ENCODE results near the gene KRT12. TPM values are rescaled to one million over a fixed set of nuclear protein-coding genes. Genes with fewer than 3 reads are reported as not detected.

KRT12 gene
- total RNA-seq, 1 donor, result not detected

DNA sequence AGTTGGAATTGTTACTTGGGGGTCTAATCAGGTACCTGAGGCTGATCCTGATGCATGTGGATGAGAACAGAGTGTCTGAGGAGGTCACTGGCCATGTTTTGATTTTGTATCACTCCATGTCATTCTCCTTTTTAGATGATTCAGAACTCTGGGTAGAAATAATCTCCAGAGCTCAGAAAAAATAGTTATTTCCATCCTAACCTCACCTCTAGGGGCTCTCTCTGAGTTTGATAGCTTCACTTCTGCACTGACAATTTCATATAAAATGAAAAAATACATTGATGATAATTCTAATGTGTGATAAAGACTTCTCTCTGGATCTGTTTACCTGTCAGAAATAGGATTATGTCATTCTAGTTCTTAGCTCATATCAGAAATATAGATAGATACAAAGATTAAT is 6.2 kb upstream of the KRT12 start:
- no peak for DNase-seq (ENCODE audit: low read depth)
- H3K4me3 ChIP-seq (ENCODE audit: low read depth, low read length), result no peak overlapping the region
- TF ChIP-seq, protein P1, sequence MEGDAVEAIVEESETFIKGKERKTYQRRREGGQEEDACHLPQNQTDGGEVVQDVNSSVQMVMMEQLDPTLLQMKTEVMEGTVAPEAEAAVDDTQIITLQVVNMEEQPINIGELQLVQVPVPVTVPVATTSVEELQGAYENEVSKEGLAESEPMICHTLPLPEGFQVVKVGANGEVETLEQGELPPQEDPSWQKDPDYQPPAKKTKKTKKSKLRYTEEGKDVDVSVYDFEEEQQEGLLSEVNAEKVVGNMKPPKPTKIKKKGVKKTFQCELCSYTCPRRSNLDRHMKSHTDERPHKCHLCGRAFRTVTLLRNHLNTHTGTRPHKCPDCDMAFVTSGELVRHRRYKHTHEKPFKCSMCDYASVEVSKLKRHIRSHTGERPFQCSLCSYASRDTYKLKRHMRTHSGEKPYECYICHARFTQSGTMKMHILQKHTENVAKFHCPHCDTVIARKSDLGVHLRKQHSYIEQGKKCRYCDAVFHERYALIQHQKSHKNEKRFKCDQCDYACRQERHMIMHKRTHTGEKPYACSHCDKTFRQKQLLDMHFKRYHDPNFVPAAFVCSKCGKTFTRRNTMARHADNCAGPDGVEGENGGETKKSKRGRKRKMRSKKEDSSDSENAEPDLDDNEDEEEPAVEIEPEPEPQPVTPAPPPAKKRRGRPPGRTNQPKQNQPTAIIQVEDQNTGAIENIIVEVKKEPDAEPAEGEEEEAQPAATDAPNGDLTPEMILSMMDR (IDR thresholded peaks at IDR 0.05; ENCODE audit: insufficient read depth, low read length), result peak; percentile 13

DNA sequence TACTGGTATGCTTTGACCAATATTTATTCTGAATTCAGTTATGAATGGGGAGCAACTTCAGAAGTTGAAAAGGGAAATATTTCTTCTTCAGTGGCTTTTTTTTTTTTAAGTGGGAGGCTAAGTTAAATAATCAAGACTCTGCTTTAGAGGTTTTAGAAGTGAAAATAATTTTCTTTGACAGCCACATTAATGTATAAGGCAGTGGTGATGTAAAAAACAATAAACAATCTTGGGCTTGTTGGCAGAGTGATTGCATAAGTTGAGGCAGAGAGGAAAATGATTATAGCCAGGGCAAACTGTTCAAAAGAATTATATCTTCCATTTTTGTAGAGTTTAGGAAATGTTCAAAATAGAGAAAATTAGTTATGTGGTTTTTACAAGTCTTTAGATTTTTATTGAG is 5.4 kb upstream of the KRT12 start:
- TF ChIP-seq, protein P1 (IDR thresholded peaks at IDR 0.05; ENCODE audit: insufficient read depth, low read length), result no peak
- no peak for DNase-seq (ENCODE audit: low read depth)
- H3K4me3 ChIP-seq (ENCODE audit: low read depth, low read length), result no peak overlapping the region

DNA sequence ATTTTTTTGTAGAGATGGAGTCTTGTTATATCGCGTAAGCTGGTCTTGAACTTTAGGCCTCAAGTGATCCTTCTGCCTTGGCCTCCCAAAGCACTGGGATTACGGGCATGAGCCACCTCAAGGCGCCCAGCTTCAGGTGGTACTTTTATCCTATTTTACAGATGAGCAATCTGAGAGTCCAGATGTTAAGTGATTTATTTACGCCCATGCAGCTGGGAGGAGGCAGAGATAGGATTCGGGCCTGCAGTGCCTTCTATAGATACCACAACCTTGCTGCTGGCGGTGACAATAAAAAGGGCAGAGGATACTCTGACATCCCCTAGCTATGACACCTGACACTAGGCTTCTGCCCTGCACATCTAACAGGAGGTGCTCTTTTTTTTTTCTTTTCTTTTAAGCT is 4.3 kb upstream of the KRT12 start:
- DNase-seq (ENCODE audit: low read depth), result no peak
- H3K4me3 ChIP-seq (ENCODE audit: low read depth, low read length), result no peak overlapping the region
- TF ChIP-seq, protein P1 (IDR thresholded peaks at IDR 0.05; ENCODE audit: insufficient read depth, low read length), result no peak

DNA sequence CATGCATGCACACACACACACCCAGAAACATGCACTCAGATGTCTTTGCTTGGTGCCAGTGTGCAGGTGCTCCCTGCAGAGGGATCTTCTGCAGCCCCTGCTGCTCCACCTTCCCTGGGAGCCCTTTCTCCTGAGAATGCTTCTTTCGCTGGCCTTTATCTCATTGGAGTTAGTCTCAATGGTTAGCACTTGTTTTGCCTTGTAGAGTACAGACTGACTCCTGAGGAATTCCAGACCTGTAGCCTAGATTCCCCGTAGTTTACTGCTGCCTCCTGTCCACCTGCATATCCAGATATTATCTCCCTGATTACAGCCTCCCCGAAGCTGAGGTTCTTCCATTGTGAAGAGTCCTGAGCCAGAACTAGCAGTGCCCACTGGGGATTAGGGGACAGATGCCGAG is 3.1 kb upstream of the KRT12 start:
- TF ChIP-seq, protein P1 (IDR thresholded peaks at IDR 0.05; ENCODE audit: insufficient read depth, low read length), result no peak
- H3K4me3 ChIP-seq (ENCODE audit: low read depth, low read length), result no peak overlapping the region
- DNase-seq (ENCODE audit: low read depth), result no peak

DNA sequence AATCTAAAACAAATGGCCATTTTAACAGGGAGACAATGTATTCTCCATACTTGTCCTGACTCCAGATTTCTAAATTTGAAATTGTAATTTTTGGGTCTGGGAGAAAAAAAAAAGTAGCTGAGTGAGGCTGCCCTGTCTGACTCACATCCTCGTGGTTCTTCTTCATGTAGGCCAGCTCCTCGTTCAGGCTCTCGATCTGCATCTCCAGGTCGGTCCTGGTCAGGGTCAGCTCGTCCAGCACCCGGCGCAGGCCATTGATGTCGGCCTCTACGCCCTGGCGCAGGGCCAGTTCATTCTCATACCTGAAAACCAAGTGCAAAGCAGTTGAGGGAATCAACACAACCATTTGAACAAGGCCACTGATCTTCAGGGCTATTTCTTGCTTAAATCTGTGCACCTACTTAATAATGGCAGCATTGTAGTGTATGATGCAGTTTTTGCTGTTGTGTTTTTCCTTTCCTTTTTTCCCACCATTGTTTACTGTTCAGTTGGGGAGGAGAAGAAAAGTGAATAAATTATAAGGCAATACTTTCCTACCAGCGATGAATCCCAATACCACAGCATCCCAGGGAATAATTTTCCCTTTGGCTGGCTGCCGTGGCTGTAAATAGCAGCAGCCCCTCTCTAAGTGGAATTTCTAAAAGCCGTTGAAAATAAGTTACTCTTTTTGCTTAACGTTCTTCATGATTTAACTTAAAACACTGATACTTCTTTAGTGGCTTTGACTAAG is 2.2 kb downstream of the KRT12 start:
- TF ChIP-seq, protein P1 (IDR thresholded peaks at IDR 0.05; ENCODE audit: insufficient read depth, low read length), result no peak
- no peak for DNase-seq (ENCODE audit: low read depth)
- no peak overlapping the region for H3K4me3 ChIP-seq (ENCODE audit: low read depth, low read length)

DNA sequence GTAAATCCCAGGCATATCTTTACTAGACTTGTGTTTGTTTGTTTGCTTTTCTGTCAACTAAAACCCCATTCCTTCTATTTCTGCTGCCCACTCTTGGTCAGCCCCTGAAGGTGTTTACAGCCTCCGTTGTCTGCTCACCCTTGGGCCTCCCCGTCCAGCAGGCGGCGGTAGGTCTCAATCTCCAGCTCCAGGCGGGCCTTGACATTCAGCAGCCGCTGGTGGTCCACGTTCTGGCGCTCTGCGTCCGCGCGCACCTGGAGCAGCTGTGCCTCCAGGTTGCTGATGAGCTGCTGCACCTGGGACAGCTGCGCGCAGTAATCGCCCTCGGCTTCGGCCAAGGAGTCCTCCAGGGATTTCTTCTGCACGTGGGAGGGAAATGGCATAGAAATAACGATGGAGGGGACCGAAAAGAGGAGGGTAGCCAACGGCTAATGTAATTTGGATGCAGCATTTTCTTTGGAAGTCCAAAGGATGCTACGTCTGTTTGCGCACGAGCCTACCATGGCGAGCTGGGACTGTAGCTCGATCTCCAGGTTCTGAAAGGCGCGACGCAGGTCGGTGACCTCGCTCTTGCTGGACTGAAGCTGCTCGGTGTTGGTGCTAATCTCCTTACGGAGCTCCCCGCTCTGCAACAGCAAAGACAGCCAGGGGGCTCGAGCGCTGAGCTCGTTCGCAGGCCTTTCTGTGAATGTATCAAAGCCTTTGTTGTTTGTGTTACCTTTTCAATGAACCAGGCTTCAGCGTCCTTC is 3.9 kb downstream of the KRT12 start:
- DNase-seq (ENCODE audit: low read depth), result no peak
- TF ChIP-seq, protein P1 (IDR thresholded peaks at IDR 0.05; ENCODE audit: insufficient read depth, low read length), result no peak
- H3K4me3 ChIP-seq (ENCODE audit: low read depth, low read length), result no peak overlapping the region
